ENCODE results near the gene MX1. TPM values are rescaled to one million over a fixed set of nuclear protein-coding genes. Genes with fewer than 3 reads are reported as not detected.

MX1 gene
- total and polyA plus RNA-seq, 2 of the 13 experiments (the other 11 are each of a cell fraction or from before 2014, with no cell fraction given) = 2.6 to 5.8 TPM

- TF ChIP-seq AKNA (CRISPR knock-in tag; IDR thresholded peaks at IDR 0.05; ENCODE audit: borderline replicate concordance) (no peak), SPEN (CRISPR knock-in tag; IDR thresholded peaks at IDR 0.05; ENCODE audit: low read depth) (no peak), TARDBP (CRISPR knock-in tag; IDR thresholded peaks at IDR 0.05) (no peak)
Observed at GRCh38 chr21:41458559-41458958, 32.5 kb downstream of the MX1 start (continued).

GRCh38 chr21:41459884-41460534 lies 34.0 kb downstream of the MX1 start:
- in situ Hi-C loops (cut with HindIII; ENCODE audit: extremely low pct_ligation_motif_present, low pct_unique_long_range_greater_than_20kb) = loop anchor here (5.0 kb wide), 1 partner anchor 178 kb away; no protein-coding TSS in a partner anchor
- H4K20me1 ChIP-seq (ENCODE audit: insufficient read depth, low read length) = no peaks in the 10 kb centered on the region
- no peak overlapping the region for H3K4me3 ChIP-seq (replicated peaks in 1 of 3; ENCODE audit: insufficient read depth in 1 of 3, low read depth in 2 of 3, low read length in 3 of 3)
- no TSS peak for BruUV-seq (replicated peaks)
- POLR2A ChIA-PET = interaction anchor here (1.4 kb wide), 1 partner anchor 177 kb away, joined by 7 read pairs; no protein-coding TSS in a partner anchor
- H3K4me2 ChIP-seq (ENCODE audit: low read depth, low read length) = no peak overlapping the region
- no peaks in the 10 kb centered on the region for H3K79me2 ChIP-seq (ENCODE audit: insufficient read depth, low read length)
- ATAC-seq (no peak), FAIRE-seq (no peak), DNase-seq (ENCODE audit: low spot score) (no peak)
- intact Hi-C loops (cut with micrococcal nuclease; ENCODE audit: unreplicated experiment) = loop anchor here (1.0 to 2.0 kb wide), 4 partner anchors 39 to 337 kb away; no protein-coding TSS in a partner anchor
- H3K4me1 ChIP-seq (ENCODE audit: insufficient read depth, low read length) = peaks cover 5% of the 10 kb centered on the region; the same call in 1 of the 2 replicates
- no peak overlapping the region for H3K27ac ChIP-seq (ENCODE audit: extremely low read length, insufficient read depth, low read length)
- no peaks in the 10 kb centered on the region for H3K36me3 ChIP-seq (replicated peaks in 1 of 2; ENCODE audit: control insufficient read depth in 1 of 2, insufficient read depth in 2 of 2, low read length in 2 of 2)
- H3K9ac ChIP-seq (ENCODE audit: insufficient read depth, low read depth, low read length) = no peak overlapping the region
- 67% methylated on average over 9 of the region's 9 CpGs for WGBS (ENCODE audit: low lambda C conversion rate)
- no peaks in the 10 kb centered on the region for H3K27me3 ChIP-seq (ENCODE audit: control insufficient read depth in 1 of 2, insufficient read depth in 2 of 2, low read length in 2 of 2)
- H2AFZ ChIP-seq (ENCODE audit: low read length) = no peak overlapping the region
- CTCF ChIA-PET (ENCODE audit: low intra/inter-chr PET ratio, low total read pairs) = interaction anchor here (2.6 kb wide), 1 partner anchor 177 kb away, joined by 30 read pairs; no protein-coding TSS in a partner anchor
- H3K9me3 ChIP-seq (ENCODE audit: low read length) = peaks cover 9% of the 10 kb centered on the region; the same call in 1 of the 2 replicates
- no peak for TF ChIP-seq ZNF30 (CRISPR knock-in tag; IDR thresholded peaks at IDR 0.05)
- TF ChIP-seq ZNF597 (CRISPR knock-in tag; IDR thresholded peaks at IDR 0.05) = no peak
- TF ChIP-seq NFKBIZ (CRISPR knock-in tag; IDR thresholded peaks at IDR 0.05) = no peak
- no peak for TF ChIP-seq NR2F2 (IDR thresholded peaks at IDR 0.05; ENCODE audit: borderline replicate concordance, low read depth)
- TF ChIP-seq TCF12 (IDR thresholded peaks at IDR 0.05) = no peak
- TF ChIP-seq TCF12 (CRISPR knock-in tag; IDR thresholded peaks at IDR 0.05) = no peak
- TF ChIP-seq ZNF552 (CRISPR knock-in tag; IDR thresholded peaks at IDR 0.05; ENCODE audit: borderline replicate concordance) = no peak
- no peak for TF ChIP-seq ONECUT2 (CRISPR knock-in tag; IDR thresholded peaks at IDR 0.05)
- no peak for TF ChIP-seq ZBTB7A (CRISPR knock-in tag; IDR thresholded peaks at IDR 0.05)
- TF ChIP-seq RFXANK (CRISPR knock-in tag; IDR thresholded peaks at IDR 0.05) = no peak
- TF ChIP-seq DDIT3 (CRISPR knock-in tag; IDR thresholded peaks at IDR 0.05) = no peak
- no peak for TF ChIP-seq KDM1A (CRISPR knock-in tag; IDR thresholded peaks at IDR 0.05)
- TF ChIP-seq JUNB (CRISPR knock-in tag; IDR thresholded peaks at IDR 0.05; ENCODE audit: borderline replicate concordance) = no peak
- no peak for TF ChIP-seq RORA (CRISPR knock-in tag; IDR thresholded peaks at IDR 0.05)
- TF ChIP-seq MTA1 (CRISPR knock-in tag; IDR thresholded peaks at IDR 0.05; ENCODE audit: borderline replicate concordance) = no peak
- TF ChIP-seq ATAD3A (CRISPR knock-in tag; IDR thresholded peaks at IDR 0.05) = no peak

All from HepG2 (cell line).